A673 (cell line): Measurements from ENCODE around the gene ZC3H14. TPM values are rescaled to one million over a fixed set of nuclear protein-coding genes. Genes with fewer than 3 reads are reported as not detected.

Source experiments
- Bru-seq: library from RNA; stranded (reverse); fragments of 400-500 nt; gene quantifications from one replicate; lab custom pipeline; 2021; lab: Mats Ljungman, UMichigan
- BruChase-seq, 2 experiments: library from RNA; stranded (reverse); fragments of 400-500 nt; gene quantifications; one replicate each; lab custom pipeline; 2021; lab: Mats Ljungman, UMichigan
- BruUV-seq: library from RNA; stranded (reverse); fragments of 400-500 nt; replicated peaks from 2 replicates; lab custom pipeline; 2021; lab: Mats Ljungman, UMichigan
- CTCF ChIA-PET: fragments of 300-600 bp; sonication (Branson Sonifier 250); formaldehyde crosslinking; loops from one replicate; lab custom pipeline; 2022; ENCODE audit warnings: antibody characterized with exemption; lab: Charles Lee
- POLR2A ChIA-PET: fragments of 300-600 bp; sonication (Branson Sonifier 250); formaldehyde crosslinking; loops from one replicate; lab custom pipeline; 2022; ENCODE audit warnings: antibody characterized with exemption; ENCODE audit not compliant: low non-redundant PET; lab: Charles Lee
- DNase-seq: peaks from one replicate; pipeline ENCODE4 v3.0.0-alpha.2; 2015; ENCODE audit warnings: low spot score
- H3K27ac ChIP-seq: fragments of 200-600 bp; sonication (generic); 2 replicates; pipeline ENCODE4 v1.5.1; 2016; ENCODE audit warnings: mixed run types, low read depth, mild to moderate bottlenecking, mixed read lengths, antibody characterized with exemption, low read length; ENCODE audit not compliant: poor library complexity, severe bottlenecking
- H3K27me3 ChIP-seq: fragments of 200-600 bp; sonication (generic); replicated peaks from 2 replicates; pipeline ENCODE4 v1.6.1; 2017; ENCODE audit warnings: mixed run types, low read depth, mild to moderate bottlenecking, mixed read lengths, antibody characterized with exemption, low read length; ENCODE audit not compliant: insufficient read depth, poor library complexity
- H3K36me3 ChIP-seq: fragments of 200-600 bp; sonication (generic); 2 replicates; pipeline ENCODE4 v1.6.1; 2016; ENCODE audit warnings: mixed run types, mild to moderate bottlenecking, mixed read lengths, antibody characterized with exemption, low read length; ENCODE audit not compliant: insufficient read depth, poor library complexity, severe bottlenecking
- H3K4me1 ChIP-seq: fragments of 200-600 bp; sonication (generic); 2 replicates; pipeline ENCODE4 v1.6.1; 2017; ENCODE audit warnings: mixed run types, mild to moderate bottlenecking, mixed read lengths, antibody characterized with exemption, low read length; ENCODE audit not compliant: insufficient read depth, poor library complexity, severe bottlenecking
- H3K4me3 ChIP-seq: fragments of 200-600 bp; sonication (generic); 2 replicates; pipeline ENCODE4 v1.5.1; 2016; ENCODE audit warnings: low read depth, mixed run types, mild to moderate bottlenecking, mixed read lengths, low read length; ENCODE audit not compliant: poor library complexity, severe bottlenecking
- H3K9me3 ChIP-seq: fragments of 200-600 bp; sonication (generic); 2 replicates; pipeline ENCODE4 v1.6.1; 2016; ENCODE audit warnings: mixed run types, low read depth, mild to moderate bottlenecking, mixed read lengths, antibody characterized with exemption, low read length; ENCODE audit not compliant: poor library complexity, severe bottlenecking
- CTCF ChIP-seq: fragments of 300-800, 200-600 bp; sonication (generic); conservative IDR thresholded peaks from 2 replicates; pipeline ENCODE4 v1.5.1; 2017; ENCODE audit warnings: low read depth, mild to moderate bottlenecking, antibody characterized with exemption, low read length, moderate library complexity, mixed read lengths
- EZH2 ChIP-seq: fragments of 200-600 bp; sonication (generic); IDR thresholded peaks from 2 replicates; pipeline ENCODE4 v1.6.1; 2017; ENCODE audit warnings: borderline replicate concordance, low read depth, mild to moderate bottlenecking, mixed read lengths, antibody characterized with exemption, low read length; ENCODE audit not compliant: poor library complexity, severe bottlenecking
- intact Hi-C: fragments of 100-400 bp; cut with micrococcal nuclease; formaldehyde crosslinking; loops from one replicate; pipeline ENCODE4 v1.10.0; 2022; ENCODE audit not compliant: unreplicated experiment
- long read RNA-seq: library from polyadenylated mRNA; stranded (forward); transcript quantifications from one replicate; pipeline ENCODE4 v2.0.0, GENCODE V29; 2022
- total RNA-seq: library from RNA; stranded (reverse); gene quantifications from 2 replicates; pipeline ENCODE4 v1.2.3, GENCODE V29; 2021

Gene ZC3H14, protein sequence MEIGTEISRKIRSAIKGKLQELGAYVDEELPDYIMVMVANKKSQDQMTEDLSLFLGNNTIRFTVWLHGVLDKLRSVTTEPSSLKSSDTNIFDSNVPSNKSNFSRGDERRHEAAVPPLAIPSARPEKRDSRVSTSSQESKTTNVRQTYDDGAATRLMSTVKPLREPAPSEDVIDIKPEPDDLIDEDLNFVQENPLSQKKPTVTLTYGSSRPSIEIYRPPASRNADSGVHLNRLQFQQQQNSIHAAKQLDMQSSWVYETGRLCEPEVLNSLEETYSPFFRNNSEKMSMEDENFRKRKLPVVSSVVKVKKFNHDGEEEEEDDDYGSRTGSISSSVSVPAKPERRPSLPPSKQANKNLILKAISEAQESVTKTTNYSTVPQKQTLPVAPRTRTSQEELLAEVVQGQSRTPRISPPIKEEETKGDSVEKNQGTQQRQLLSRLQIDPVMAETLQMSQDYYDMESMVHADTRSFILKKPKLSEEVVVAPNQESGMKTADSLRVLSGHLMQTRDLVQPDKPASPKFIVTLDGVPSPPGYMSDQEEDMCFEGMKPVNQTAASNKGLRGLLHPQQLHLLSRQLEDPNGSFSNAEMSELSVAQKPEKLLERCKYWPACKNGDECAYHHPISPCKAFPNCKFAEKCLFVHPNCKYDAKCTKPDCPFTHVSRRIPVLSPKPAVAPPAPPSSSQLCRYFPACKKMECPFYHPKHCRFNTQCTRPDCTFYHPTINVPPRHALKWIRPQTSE
- total RNA-seq (91.0 and 93.2 TPM in 2 replicates), Bru-seq, nascent RNA (percentile 89 among the genes with signal in this experiment), BruChase-seq, experiment 1, labeled RNA remaining after a 2-hour chase (percentile 89 among the genes with signal in this experiment), BruChase-seq, experiment 2, labeled RNA remaining after a 6-hour chase (percentile 87 among the genes with signal in this experiment)
- long read RNA-seq, full-length matches to known transcripts, result 90 of 196 reads
- long read RNA-seq, partial matches to known transcripts, result 7 of 196 reads
- long read RNA-seq, other reads (novel, unspliced or antisense), result 99 of 196 reads

GRCh38 chr14:88562831-88563686 lies at the start of gene ZC3H14:
Gene ZC3H14 (plus strand): TSS chr14:88563037. CDS start chr14:88563134, 97 bp downstream.
- H3K27ac ChIP-seq, result peak within 1 kb of the TSS; percentile 95
- BruUV-seq, result no TSS peak
- intact Hi-C loops, result loop anchor here (2.0 kb wide), 1 partner anchor 374 kb away; no protein-coding TSS in a partner anchor
- no peak for TF ChIP-seq CTCF
- TF ChIP-seq EZH2, result no peak
- peaks cover 4% of the 10 kb centered on the region for H3K4me1 ChIP-seq
- H3K36me3 ChIP-seq, result peaks cover 14% of the 10 kb centered on the region
- POLR2A ChIA-PET, result no interaction called here
- peak within 1 kb of the TSS; percentile 94 for H3K4me3 ChIP-seq
- H3K9me3 ChIP-seq, result no peaks in the 10 kb centered on the region
- DNase-seq, result peak; percentile 94
- no peaks in the 10 kb centered on the region for H3K27me3 ChIP-seq
- CTCF ChIA-PET, result no interaction called here

DNA sequence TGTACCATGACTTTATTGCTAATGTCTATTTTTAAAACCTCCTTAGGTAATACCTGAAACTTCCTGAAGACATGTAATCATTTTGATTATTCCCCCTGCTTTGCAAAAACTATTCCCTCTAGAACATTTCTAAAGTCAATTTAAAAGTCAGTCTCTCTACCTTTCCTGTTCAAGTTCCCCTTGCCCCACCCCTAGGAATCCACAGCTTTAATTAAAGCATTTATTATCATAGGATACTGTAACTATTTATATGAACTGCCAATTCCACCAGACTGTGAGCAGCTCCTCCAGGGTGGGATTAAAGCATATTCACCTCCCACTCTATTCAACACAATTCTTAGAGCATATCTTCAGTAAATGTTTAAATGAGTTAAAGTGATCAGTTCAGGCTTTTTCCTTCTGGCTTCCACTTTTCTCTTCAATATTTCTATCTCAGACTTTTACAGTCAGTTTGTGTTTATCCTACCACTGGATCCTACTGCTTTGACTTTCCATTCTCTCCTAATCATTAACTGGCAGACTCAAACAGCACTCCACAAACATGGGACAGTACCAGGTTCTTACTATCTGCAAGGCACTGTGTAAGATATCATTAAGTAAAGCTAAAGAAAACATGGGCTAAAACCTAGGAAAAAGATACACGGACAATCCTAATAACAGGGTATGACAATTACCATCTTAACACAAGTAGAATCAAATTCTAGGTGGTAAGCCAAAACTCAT lies 47.2 kb upstream of the ZC3H14 start:
- BruUV-seq, result no TSS peak
- Histone ChIP-seq H3K9me3 (no peaks in the 10 kb centered on the region), H3K4me1 (no peaks in the 10 kb centered on the region), H3K4me3 (no peak overlapping the region), H3K27ac (no peak overlapping the region), H3K36me3 (no peaks in the 10 kb centered on the region), H3K27me3 (no peaks in the 10 kb centered on the region)
- ChIA-PET CTCF (no interaction called here), POLR2A (no interaction called here)
- no peak for DNase-seq
- TF ChIP-seq EZH2 (no peak), CTCF (no peak)
- intact Hi-C loops, result no loop called here
